HPDE6-E6E7 (cell line): ENCODE results near the gene CYTH2.
"Not testable (repeated sequence)": the region's sequence is repeated elsewhere in the genome, so short reads cannot be mapped to it uniquely, and the experiment has no call there.

Experiments used
- DNase-seq: peaks from one replicate; pipeline ENCODE4 v3.0.0; 2011; ENCODE audit warnings: missing footprints; ENCODE audit errors: extremely low spot score

Gene CYTH2

DNA sequence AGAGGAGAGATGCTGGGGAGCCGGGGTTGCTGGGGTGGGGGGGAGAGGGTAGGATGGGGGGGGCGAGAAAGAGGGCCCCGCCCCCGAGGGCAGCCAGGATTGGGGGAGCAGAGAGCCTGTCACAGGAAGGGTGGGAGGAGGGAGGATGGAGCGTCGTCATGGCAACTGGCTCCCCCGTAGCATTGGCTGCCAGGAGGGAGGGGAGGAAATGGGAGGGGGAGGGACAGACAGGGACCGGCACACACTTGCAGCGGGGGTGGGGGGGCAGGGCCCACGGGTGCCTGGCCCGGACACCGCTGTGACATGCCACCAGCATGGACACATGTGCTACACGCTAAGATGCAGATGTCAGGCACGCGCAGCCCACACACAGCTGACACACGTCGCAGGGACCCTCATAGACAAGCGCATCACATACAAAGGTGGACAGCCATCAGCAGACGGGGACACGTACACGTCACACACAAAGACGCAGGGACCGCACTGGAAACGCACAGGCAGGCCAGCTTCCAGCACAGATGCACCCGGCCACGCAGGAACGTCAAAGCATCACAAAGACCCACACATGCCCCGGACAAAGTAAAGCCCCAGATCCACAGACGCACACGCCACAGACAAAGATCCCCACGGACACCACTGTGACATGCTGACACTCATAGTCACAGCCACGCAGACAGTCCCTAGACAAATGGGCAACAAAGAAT, 42.8 kb downstream of the CYTH2 start, which contains the start of gene LMTK3:
TSS of gene LMTK3 (minus strand) at position 36 of the 704 bp plus-strand sequence. CDS start 259 bp downstream, outside the sequence.
- no peak for DNase-seq

DNA sequence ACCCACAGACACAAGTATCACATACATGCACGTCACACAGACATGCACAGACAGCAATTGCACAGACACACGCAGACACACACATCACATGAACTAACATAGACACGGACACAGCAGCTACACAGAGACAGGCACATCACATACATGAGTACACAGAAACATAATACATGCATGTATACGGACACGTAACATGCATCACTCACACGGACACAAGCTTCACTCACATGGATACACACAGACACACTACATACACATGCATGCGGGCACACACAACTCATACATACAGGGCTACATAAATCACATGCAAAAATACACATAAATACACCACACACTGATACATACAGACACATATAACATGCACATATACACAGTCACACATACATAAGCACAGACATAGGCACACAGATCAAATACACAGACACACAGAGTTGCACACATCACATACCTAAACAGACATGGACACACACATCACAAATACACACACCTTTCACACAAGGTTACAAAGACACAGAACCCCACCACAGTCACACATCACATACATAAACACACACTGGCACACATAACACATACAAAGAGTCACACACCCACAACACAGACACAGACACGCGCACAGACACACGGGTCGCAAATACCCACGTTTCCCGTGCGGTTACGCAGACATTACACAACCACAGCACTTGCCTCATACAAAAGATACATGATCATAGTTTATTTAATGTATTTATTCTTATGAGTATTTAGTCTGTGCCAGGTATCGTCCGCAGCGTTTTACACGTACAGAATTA, 43.5 kb downstream of the CYTH2 start:
- no peak for DNase-seq

DNA sequence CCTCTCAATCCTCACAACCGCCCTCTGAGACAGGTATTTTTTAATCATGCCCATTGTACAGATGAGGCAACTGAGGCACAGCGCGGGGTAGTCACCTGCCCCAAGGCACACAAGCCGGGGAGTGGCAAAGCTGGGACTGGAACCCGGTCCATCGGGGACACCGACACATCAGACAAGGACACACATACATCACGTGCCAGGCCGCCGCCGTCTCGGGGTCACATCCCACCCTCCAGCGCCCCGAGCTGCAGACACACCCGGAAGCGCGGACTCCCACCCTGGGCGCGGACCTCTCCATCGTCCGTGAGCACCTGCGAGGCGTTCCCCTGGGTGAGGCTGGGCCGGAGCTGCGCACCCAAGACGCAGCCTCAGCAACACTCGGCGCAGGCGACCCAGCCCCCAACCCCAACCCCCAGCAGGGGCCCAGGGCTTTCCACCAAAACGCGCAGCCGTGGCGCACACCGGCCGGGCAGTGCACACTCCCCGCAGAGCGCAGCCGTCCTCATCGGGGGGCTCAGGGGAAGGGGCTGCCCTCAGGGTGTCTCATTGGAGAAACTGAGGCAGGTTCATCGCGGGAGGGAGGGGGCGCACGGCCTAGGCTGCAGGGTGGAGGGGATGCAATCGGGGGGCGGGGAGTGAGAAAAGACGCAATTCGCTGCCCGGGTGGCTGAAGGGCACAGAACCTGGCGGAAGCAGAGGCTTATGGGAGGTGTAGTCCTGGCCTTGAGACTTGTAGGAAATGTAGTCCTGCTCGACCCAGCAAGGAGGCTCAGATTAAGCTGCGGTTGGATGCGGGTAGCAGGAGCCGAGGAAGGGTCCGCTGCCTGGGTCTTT, 44.3 kb downstream of the CYTH2 start:
- DNase-seq: peak; percentile 80

DNA sequence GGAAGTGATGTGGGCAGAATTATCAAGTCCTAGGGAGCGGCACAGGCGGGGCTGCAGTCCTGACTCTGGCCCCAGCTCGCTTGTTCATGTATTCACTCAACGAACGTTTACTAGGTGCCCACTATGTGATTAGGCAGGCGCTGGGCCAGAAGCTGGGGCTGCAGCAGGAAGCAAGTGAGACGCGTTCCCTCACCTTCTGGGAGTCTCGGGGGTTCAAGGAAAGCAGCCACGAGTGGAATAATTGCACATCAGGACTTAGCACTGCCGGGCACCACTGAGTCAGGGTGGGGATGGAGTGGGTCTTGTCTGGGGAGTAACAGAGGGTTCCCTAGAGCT, 44.9 kb downstream of the CYTH2 start:
- DNase-seq: no peak

DNA sequence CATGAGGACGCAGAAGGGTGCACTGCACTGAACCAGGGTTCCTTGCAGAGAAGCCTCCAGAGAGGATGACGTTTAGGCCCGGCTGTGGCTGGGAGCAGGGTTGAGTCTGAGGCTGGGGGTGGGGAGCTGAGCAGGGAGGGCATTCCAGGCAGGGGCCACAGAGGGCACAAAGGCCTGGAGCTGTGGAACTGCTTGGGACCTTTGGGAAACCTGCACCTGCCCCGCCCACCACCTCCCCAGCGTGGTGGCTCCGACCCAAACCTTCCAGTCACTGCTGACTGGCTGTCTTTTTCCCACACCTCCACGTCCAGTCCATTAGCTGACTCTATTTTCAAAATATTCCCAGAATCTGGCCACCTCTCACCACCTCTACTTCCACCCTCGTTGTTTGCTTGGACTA, 47.4 kb downstream of the CYTH2 start:
- no peak for DNase-seq

DNA sequence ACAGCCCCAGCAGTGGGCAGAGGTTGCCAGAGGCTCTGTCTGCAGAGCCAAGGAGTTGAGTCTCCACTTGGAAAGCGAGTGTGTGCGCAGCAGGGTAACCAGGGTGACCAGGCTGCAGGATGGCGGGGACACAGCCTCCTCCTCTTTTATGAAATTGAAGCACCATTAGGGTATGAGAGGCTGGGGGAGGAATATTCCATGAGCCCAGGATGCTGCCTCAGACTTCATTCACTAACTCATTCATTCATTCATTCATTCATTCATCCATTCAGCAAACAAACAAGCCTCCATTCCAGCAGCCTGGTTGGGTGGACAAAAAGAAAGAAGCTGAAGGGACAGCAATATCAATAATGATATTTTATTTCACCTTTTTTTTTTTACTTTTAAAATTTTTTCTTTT, 49.0 kb downstream of the CYTH2 start:
- no peak for DNase-seq

DNA sequence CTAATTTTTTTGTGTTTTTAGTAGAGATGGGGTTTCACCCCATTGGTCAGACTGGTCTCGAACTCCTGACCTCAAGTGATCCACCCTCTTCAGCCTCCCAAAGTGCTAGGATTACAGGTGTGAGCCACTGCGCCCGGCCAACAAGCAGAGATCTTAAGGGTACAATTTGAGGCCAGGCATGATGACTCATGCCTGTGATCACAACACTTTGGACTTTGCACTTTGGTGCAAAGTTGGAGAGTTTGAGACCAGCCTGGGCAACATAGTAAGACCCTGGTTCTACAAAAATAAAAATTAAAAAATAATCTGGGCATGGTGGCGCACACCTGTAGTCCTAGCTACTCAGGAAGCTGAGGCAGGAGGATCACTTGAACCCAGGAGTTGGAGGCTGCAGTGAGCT, 50.3 kb downstream of the CYTH2 start:
- not testable (repeated sequence) for DNase-seq

DNA sequence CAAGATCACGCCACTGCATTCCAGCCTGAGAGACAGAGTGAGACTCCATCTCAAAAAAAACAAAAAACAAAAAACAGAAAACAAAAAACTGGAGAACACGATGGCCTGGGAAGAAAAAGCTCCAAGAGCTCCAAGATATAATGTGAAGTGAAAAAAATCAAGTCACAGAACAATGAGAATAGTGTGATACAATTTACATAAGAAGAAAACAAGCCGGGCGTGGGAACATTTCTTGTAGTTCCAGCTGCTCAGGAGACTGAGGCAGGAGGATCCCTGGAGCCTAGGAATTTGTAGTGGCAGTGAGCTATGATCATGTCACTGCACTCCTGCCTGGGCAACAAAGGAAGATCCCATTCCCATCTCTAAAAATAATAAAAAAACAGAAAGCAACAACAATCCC, 51.0 kb downstream of the CYTH2 start:
- no peak for DNase-seq

DNA sequence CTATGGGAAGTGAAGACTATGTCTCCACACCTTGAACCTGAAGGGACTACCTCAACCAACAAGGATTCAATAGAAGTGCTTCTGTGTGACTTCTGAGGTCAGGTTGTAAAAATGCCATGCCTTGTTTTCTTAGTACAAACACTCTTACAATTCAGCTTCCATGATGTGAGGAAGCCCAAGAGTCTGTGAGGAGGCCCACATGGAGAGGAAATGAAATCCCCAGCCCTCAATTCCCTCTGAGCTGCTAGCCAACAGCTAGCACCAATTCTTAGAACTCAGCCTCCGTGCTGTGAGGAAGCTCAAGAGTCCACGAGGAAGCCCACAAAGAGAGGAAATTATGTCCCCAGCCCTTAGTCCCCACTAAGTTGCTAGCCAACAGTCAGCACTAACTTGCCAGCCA, 55.1 kb downstream of the CYTH2 start:
- DNase-seq: no peak

DNA sequence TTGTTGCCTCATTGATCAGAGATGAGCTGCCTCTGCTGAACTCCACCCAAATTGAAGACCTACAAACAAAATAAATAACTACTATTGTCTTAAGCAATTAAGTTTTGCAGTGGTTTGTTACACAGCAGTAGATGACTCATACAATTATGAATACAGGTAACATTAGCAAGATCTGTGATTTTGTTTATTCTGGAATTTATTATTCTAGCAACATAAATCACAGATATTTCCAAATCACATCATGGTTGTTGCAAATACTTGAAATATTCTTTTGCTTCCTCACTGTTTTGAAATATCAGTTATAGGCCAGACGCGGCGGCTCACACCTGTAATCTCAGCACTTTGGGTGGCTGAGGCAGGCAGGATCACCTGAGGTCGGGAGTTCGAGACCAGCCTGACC, 55.6 kb downstream of the CYTH2 start:
- DNase-seq: no peak

DNA sequence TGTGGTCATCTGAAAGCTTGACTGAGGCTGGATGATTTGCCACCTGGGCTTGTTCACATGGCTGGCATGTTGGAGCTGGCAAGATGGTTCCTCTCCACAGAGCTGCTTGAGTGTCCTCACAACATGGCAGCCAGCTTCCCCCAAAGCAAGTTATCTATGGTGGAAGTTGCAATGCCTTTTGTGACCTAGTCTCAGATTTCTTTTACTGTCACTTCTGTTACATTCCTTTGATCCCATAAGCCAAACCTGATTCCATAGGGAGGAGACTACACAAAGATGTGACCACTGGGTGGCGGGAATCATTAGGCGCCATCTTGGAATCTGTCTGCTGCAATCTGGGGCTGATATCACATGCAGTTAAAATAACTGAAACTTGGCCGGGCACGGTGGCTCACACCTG, 60.0 kb downstream of the CYTH2 start:
- DNase-seq: no peak

DNA sequence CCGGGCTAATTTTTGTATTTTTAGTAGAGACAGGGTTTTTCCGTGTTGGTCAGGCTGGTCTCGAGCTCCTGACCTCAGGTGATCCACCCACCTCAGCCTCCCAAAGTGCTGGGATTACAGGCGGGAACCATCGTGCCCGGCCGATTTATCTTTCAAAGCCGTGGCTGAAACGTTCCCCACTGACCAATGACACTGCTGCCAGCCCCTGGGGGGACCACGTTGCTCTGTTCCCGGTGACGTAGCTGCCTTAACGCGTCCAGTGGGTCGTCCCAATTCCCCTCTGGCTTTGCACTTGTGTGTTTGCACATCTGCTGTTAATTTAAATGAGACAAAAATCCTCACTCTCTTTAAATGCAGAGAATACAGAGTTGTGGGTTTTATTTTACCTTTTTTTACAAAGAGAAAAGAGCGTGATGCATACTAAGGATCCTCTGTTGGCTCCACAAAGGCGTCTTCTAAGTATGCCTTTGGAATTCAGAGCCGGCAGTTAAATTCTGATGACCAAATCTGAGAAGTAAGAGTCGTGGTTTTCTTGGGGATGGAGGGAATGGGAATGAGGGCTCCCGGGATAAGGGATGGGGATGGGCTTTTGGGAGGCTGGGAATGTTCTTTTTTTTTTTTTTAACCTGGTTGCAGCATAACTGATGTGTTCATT, 61.0 kb downstream of the CYTH2 start:
- DNase-seq: no peak

DNA sequence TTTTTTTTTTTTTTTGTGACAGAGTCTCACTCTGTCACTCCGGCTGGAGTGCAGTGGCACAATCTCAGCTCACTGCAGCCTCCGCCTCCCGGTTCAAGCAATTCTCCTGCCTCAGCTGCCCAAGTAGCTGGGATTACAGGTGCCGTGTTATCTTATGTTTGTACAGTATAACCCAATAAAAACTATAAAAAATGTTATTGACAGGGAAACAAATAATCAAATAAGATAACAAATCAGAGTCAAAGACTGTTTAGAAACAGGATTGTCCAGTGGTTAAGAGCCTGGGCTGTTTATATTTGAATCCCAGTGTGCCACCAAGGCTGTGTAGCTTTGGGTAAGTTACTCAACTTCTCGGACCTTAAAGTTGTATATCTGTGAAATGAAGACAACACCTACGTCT, 61.6 kb downstream of the CYTH2 start:
- DNase-seq: no peak
